ENCODE results near the gene GATB.

The GATB gene

DNA sequence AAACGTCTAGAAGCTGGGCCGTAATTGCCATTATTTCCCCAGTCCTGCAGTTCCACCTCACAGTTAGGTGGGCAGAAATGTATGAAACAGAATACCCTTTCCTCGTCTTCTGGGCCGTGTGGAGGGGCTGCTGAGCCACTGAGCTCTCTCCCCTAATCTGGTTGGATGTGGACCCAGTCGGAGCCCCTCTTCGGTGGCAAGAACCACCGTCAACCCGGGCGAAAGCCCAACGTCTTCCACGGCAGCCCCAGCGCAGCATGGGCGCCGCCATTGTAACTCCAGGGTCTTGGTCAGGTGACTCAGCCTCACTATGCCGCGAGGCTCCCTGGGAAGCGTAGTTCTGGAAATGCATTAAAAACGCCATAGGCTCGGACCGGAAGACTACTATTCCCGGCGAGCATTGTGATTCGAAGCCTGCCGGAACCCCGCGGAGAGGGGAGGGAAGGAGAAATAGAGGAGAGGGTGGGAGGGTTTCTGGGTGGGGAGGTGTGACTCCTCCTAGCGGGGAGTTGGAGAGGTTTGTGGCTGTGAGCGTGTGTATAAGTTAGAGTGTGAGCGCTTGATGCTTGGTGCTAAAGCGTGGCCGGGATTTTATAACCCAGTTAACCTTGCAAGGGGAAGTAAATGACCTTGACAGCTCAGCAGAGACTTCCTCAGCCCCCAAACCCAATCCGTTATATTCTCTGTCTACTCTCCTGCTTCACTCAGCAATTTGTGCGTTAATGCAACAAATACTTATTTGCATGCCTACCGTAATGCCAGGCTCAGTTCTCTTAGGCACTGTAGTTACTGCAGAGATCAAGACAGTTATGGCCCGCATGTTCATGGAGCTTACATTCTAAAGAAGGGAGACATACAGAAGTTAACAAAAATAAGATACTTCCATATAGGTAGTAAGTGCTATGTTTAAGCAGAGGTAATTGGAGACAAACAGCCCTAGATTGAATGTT, at the start of gene GATB:
Gene GATB, minus strand, starts transcription at position 296 of the 950 bp plus-strand sequence. Its CDS starts 25 bp downstream, at position 271.
- peak; percentile 93 to 96 for DNase-seq

GRCh38 chr4:151810476-151810875, 49.7 kb upstream of the GATB start:
- DNase-seq, result no peak

- no peak for DNase-seq
Observed at GRCh38 chr4:151809716-151810115, 48.9 kb upstream of the GATB start.

GRCh38 chr4:151808542-151808941, 47.7 kb upstream of the GATB start:
- DNase-seq, result no peak

- no peak for DNase-seq
Observed at GRCh38 chr4:151808120-151808529, 47.3 kb upstream of the GATB start.

GRCh38 chr4:151807220-151807619, 46.4 kb upstream of the GATB start:
- DNase-seq, result no peak

GRCh38 chr4:151806511-151806927, 45.7 kb upstream of the GATB start:
- no peak for DNase-seq

DNA sequence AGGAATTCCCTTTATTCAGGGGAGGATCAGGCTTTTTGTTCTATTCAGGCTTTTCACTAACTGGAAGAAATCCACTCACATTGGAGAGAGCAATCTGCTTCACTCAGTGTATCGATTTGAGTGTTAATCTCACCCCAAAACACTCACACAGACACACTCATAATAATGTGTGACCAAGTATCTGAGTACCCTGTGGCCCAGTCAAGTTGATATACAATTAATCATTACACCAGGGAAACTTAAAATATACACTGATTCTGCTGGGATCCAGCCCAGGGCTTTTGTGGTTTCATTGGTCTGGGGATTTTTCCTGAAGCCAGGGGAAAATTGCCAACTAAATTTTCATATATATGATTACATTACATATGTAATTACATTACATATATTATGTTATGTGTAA, 44.0 kb upstream of the GATB start:
- no peak for DNase-seq

GRCh38 chr4:151804086-151804630, 43.4 kb upstream of the GATB start:
- no peak for DNase-seq

- no peak for DNase-seq
Observed at GRCh38 chr4:151803246-151803645, 42.4 kb upstream of the GATB start.

DNA sequence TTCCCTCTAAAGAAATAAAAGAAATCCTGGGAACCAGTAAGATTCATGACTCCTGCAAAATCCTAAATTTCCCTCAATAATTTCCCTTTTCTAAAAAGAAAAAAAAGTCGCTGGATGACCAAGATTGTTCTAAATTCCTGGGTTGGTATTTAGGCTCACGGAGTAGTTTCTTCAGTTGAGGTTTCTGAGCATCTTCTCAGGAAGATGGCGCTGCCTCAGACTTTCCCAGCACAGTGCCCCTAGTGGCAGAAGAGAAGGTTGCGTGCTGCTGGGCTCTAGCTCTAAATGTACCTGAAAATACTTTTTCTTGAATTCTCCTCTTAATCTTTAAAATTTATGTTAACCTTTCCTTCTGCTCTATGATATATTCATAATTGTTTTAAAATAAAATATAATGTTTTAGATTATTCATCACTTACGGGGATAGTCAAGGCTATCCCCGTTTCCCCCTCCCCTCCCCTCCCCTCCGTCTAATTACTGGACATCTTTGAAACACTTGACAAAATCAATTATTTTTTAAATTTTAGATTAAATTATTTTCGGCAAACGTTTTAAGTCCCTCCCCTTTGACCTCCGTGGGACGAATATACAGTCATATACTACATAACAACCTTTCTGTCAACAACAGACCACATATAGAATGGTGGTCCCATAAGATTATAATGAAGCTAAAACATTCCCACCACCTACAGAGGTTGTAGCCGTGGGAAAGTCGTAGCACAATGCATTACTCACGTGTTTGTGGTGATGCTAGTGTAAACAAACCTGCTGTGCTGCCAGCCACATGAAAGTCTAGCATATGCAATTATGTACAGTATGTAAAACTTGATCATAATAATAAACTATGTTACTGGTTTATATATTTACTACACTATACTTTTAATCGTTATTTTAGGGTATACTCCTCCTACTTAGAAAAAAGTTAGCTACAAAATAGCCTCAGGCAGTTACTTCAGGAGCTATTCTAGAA, 41.0 kb upstream of the GATB start:
- peak; percentile 33 to 40 for DNase-seq

- DNase-seq, result no peak
Observed at GRCh38 chr4:151799417-151800012, 38.7 kb upstream of the GATB start.

- no peak for DNase-seq
Observed at GRCh38 chr4:151798678-151799416, 38.0 kb upstream of the GATB start.

- no peak for DNase-seq
Observed at GRCh38 chr4:151797853-151798252, 37.0 kb upstream of the GATB start.

DNA sequence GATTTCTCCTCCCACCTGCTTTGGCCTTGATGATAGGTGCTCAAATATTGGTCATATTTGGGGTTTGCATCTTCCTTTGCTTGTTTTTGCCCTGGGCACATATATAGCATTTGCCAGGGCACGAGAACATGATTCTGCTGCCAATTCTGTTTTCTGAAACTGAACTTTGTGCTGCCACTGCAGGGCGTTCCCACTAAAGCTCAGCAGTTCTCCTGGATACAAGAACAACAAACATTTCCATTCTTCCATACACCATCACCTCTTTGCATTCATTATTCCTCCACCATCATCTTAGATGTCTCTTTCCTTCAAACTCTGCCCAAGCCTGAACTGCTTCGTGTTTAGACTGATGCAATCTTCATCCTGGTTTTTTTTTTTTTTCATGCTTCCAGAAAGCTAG, 36.3 kb upstream of the GATB start:
- DNase-seq, result no peak

DNA sequence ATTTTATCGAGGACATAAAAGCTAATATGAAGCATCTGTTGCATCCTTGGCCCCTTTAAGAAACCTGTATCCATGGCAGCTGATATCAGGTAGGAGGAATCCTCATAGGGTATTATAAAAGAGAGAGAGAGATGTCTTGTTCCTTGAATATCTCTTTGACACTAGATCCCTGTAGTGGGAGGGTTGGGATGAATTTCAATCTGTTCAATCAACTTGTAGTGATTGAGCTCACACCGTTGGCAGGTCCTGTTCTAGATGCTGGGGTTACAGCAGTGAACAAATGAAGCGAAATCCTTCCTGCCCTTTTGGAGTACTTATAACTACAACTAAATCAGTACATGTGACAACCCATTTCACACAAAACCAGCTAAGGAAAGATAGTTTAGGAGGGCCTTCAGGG, 35.3 kb upstream of the GATB start:
- no peak for DNase-seq

GRCh38 chr4:151792995-151793394, 32.2 kb upstream of the GATB start:
- DNase-seq, result no peak

DNA sequence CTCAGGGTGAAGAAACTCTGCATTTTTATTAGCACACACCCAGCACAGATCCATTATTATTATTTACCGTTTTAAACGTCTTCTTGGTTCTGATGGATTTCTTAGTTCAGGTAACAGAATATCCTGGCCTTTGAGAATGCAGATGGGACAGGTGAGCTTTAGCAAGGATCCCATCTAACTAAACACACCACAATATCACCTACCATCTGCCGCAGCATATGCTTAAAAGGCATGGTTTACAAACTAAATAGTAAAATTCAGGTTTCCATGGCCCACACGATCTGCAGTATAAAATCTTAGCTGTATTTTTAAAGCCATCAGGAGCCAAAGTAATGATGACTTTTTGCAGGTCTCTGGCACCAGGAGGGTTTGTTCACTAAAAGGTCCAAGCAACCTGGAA, 31.7 kb upstream of the GATB start:
- DNase-seq, result no peak

DNA sequence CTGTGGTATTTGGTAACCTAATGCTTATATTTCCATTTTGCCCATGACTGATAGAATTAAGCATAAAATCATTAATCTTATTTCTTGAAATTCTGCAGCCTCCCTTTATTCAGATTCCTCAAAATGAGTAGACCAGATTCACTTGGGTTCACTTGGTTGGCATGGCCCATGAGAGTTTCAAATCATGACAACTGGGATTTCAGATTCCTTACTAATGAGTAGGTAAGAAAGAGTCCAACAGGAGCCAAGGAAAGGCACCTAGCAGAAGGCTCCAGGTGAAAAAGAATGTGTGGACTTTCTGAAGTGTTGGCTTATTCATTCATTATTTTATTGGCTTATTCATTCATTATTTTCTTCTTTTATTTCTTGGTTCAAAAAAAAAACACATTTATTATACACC, 27.2 kb upstream of the GATB start:
- DNase-seq, result no peak

GRCh38 chr4:151786158-151786495, 25.3 kb upstream of the GATB start:
- DNase-seq, result no peak

DNA sequence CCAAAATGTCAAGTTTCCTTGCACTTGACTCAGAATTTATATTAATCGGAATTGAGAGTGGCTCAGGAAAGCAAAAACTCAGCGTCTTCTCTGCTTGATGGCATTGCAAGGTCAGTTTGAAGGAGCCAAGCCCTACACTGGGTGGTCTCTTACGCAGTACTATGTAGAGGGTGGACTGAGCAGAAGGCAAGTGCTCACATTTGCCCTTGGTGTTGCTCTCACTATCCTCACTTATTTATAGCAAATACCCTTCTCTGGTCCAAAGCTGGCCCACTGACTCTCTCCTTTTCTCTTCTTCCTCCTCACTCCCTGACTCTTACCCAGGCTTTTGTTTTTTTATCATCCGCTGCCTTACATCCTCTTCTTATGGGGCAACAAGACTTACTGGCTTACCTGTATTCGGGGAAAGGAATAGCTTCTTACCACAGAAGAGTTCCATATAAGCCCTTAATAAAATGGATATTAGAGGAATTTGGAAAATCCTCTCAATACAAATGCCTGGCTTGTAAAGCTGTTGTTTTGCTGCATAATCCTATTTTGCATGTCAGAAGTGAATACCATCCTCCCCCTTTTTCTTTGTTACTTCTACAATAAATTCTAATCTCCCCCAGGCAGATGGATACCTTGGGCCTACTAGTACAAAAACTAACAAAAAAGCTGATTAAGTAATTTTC, 24.8 kb upstream of the GATB start:
- no peak for DNase-seq

- no peak for DNase-seq
Observed at GRCh38 chr4:151784706-151785105, 23.9 kb upstream of the GATB start.
